ENCODE measurements around the gene CHD3. TPM values are rescaled to one million over a fixed set of nuclear protein-coding genes. Genes with fewer than 3 reads are reported as not detected.
A peak's percentile ranks its signal among the peaks of the same experiment; 100 is the strongest.

CHD3 gene
- total RNA-seq, 2 donors from 2014 or later, result 53.7 to 69.9 TPM

- Histone ChIP-seq H3K27ac (peak within 1 kb of the TSS in 3 of 4 donors; percentile 82 to 96 (median 93)), H3K36me3 (replicated peaks in 1 of 2; ENCODE audit: insufficient read depth in 1 of 2, low read depth in 2 of 2) (no peaks in the 10 kb centered on the region), H3K27me3 (no peaks in the 10 kb centered on the region), H3K4me1 (peaks cover 49% of the 10 kb centered on the region), H3K9me3 (no peaks in the 10 kb centered on the region), H3K4me3 (no peak within 1 kb of the TSS)
- ATAC-seq (no peak), DNase-seq (peak in 1 of 4 donors; percentile 24)
- intact Hi-C loops (cut with DNase I), result loop anchor here (5.0 kb wide), 1 partner anchor 33 kb away; no protein-coding TSS in a partner anchor
- WGBS, 2 donors, result 71 to 80% methylated on average over 52 to 57 of the region's 57 CpGs
- TF ChIP-seq CTCF (IDR thresholded peaks at IDR 0.05) (no peak), POLR2A (IDR thresholded peaks at IDR 0.05) (peak in 1 of 3 donors; percentile 28)
These were observed 33.5 kb upstream of the CHD3 start, which contains the start of gene TMEM88 for GRCh38 chr17:7854851-7855659. Gene TMEM88, plus strand, starts transcription at chr17:7855066. Its CDS starts 9 bp downstream, at chr17:7855075.

GRCh38 chr17:7855660-7856010 is 33.0 kb upstream of the CHD3 start:
- peak overlapping the region in 2 of 4 donors; percentile 93 to 96 for H3K27ac ChIP-seq
- DNase-seq, result peak in 1 of 4 donors; percentile 33
- no peaks in the 10 kb centered on the region for H3K36me3 ChIP-seq (replicated peaks in 1 of 2; ENCODE audit: insufficient read depth in 1 of 2, low read depth in 2 of 2)
- WGBS, 2 donors, result 37 to 63% methylated on average over 12 to 15 of the region's 15 CpGs
- intact Hi-C loops (cut with DNase I), result loop anchor here (5.0 kb wide), 1 partner anchor 33 kb away; no protein-coding TSS in a partner anchor
- no peak for ATAC-seq
- TF ChIP-seq POLR2A (IDR thresholded peaks at IDR 0.05) (no peak), CTCF (IDR thresholded peaks at IDR 0.05) (no peak)
- H3K4me1 ChIP-seq, result peaks cover 49% of the 10 kb centered on the region
- no peaks in the 10 kb centered on the region for H3K9me3 ChIP-seq
- H3K27me3 ChIP-seq, result no peaks in the 10 kb centered on the region
- no peak overlapping the region for H3K4me3 ChIP-seq

- peaks cover 44% of the 10 kb centered on the region for H3K4me1 ChIP-seq
These were observed 32.4 kb upstream of the CHD3 start for GRCh38 chr17:7856011-7856810.

More at GRCh38 chr17:7856011-7856810, 32.4 kb upstream of the CHD3 start:
- Histone ChIP-seq H3K27me3 (no peaks in the 10 kb centered on the region), H3K27ac (peak overlapping the region; percentile 82 to 96 (median 94)), H3K4me3 (peak overlapping the region; percentile 49), H3K36me3 (replicated peaks in 1 of 2; ENCODE audit: insufficient read depth in 1 of 2, low read depth in 2 of 2) (no peaks in the 10 kb centered on the region), H3K9me3 (no peaks in the 10 kb centered on the region)
- TF ChIP-seq POLR2A (IDR thresholded peaks at IDR 0.05), result no peak
- TF ChIP-seq CTCF (IDR thresholded peaks at IDR 0.05), result no peak
- WGBS, 2 donors, result 25 to 27% methylated on average over 29 of the region's 29 CpGs
- ATAC-seq (no peak), DNase-seq (peak in 3 of 4 donors; percentile 35 to 39 (median 36))
- intact Hi-C loops (cut with DNase I), result loop anchor here (5.0 kb wide), 1 partner anchor 34 kb away; no protein-coding TSS in a partner anchor
